ENCODE results near the gene NOX3.
"Not testable (repeated sequence)": the region's sequence is repeated elsewhere in the genome, so short reads cannot be mapped to it uniquely, and the experiment has no call there.

The NOX3 gene

DNA sequence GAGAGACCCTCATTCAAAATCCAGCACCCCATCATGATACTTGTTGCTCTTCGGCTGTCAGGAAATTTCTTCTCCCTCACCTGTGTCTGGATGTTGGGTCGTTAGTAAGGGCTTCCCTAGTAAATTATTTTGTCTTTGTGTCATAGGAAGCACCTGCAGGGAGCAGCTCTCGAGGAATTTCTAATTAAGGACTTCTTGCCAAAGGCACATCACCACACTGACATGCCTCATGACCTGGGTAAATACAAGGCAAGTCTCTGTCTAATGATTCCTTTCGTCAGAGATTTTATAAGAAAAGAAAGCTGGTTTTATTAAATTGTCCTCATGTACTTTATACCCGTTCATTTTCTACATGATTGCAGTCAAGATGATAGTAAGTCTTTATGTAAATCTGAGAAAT is at the start of gene NOX3:
Gene NOX3, minus strand, starts transcription at position 74 of the 400 bp plus-strand sequence. Its CDS starts 39 bp downstream, at position 35.
- DNase-seq (ENCODE audit: low read depth in 2 of 2, low spot score in 1 of 2) = no peak

- no peak for DNase-seq (ENCODE audit: low read depth in 2 of 2, low spot score in 1 of 2)
Observed at GRCh38 chr6:155504848-155505607, 49.4 kb upstream of the NOX3 start.

DNA sequence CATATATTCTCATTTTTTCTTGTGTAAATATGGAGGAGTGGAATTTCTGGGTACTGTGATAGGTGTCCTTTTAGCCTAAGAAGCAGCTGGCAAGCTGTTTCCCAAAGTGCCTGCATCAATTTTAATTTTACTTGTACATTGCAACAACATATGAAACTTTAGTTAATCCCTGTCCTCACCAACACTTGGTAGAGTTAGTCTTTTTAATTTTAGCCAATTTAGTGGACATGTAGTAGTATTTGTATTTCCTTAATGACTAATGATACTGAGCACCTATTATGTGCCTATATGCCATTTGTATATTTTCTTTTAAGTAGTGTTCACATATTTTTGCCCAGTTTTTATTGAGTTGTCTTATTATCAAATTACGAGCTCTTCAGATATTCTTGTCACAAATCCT is 46.8 kb upstream of the NOX3 start:
- no peak for DNase-seq (ENCODE audit: low read depth in 2 of 2, low spot score in 1 of 2)

DNA sequence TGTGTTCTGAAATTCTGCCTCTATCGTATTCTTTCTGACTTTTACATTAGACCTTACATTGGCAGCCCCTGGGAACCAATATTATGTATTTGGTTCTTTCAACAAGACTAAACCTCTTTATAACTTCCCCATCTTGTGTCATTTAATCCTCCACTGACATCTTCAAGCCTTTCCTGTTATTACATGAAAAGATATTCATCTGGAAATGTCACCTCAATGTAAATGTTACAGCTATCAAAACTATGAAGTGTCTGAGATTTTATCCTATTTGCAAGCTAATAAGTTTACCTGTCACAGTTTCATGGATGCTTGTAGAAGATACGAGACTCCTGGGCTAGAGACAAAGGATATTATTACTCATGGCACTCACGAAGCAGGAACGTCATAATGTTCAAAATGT is 43.9 kb upstream of the NOX3 start:
- DNase-seq (ENCODE audit: low read depth in 2 of 2, low spot score in 1 of 2) = no peak

GRCh38 chr6:155498370-155498769 is 42.7 kb upstream of the NOX3 start:
- DNase-seq (ENCODE audit: low read depth in 2 of 2, low spot score in 1 of 2) = no peak

GRCh38 chr6:155497273-155497672 is 41.6 kb upstream of the NOX3 start:
- no peak for DNase-seq (ENCODE audit: low read depth in 2 of 2, low spot score in 1 of 2)

DNA sequence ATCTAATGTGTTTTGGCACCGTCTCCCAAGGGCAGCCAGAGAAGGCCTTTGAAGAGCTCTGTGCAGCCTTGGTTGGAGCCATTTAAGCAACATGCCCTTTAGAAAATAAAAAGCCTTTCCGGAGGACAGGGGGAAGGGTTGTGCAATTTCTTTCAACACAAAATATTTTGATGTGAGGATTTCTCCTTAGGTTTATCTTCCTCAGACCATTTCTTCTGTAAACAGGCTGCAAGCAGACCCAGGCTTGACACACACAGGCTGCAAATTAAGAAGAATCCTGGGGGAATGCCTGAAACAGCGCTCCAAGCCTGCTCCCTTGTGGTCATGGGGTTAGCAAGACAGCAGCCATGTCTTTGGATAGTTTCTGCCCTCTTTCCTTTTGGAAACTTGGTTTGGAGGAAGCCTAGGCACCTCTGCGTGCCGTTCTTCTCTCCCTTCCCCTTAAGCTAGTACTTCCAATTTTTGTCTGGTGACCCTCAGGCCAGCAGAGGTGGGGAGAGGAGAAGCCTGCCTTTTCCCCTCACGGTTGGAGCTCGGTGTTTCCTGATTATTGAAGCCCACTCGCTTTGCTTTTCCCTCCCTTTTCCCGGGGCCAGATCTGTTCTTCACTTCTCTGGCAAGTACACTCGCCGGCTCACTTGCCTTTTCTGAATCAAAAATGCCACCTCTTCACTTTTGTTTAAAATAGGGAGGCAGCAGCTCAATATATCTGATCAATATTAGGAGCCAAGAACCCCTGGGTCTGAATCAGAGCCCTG is 39.6 kb upstream of the NOX3 start:
- DNase-seq (ENCODE audit: low read depth in 2 of 2, low spot score in 1 of 2) = no peak

DNA sequence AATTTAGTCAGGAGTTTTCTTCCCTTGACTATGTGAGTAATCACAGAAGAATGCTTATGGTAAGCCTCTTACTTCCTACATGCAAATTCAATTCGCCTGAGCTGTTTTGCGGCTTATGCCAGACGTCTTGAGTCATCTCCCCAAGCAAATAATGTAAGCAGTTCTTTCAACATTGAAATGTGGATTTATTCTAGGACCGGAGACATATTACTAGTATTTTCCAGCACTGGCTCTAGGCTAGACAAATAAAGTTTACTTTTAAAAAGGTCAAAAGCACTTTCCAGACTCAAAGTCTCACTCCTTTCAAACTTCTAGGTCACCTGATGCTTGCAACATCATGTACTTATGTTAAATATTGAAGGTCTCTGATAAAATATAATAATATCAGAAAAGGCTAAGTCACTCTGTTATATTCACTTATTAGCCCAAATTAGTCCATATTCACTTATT is 38.1 kb upstream of the NOX3 start:
- DNase-seq (ENCODE audit: low read depth in 2 of 2, low spot score in 1 of 2) = no peak

- DNase-seq (ENCODE audit: low read depth in 2 of 2, low spot score in 1 of 2) = no peak
Observed at GRCh38 chr6:155493026-155493693, 37.5 kb upstream of the NOX3 start.

- no peak for DNase-seq (ENCODE audit: low read depth in 2 of 2, low spot score in 1 of 2)
Observed at GRCh38 chr6:155492061-155492735, 36.6 kb upstream of the NOX3 start.

GRCh38 chr6:155491421-155491820 is 35.8 kb upstream of the NOX3 start:
- DNase-seq (ENCODE audit: low read depth in 2 of 2, low spot score in 1 of 2) = no peak

DNA sequence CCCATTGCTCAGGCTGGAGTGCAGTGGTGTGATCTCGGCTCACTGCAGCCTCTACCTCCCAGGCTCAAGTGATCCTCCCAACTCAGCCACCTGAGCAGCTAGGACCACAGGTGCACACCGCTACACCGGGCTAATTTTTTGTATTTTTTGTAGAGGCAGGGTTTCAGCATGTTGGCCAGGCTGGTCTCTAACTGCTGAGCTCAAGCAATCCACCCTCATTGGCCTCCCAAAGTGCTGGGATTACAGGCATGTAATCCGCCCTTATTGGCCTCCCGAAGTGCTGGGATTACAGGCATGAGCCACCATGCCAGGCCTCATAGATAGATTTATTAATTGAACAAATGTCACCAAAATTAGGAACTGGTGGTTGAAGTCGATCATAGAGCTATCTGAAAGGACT is 32.6 kb upstream of the NOX3 start:
- DNase-seq (ENCODE audit: low read depth in 2 of 2, low spot score in 1 of 2) = not testable (repeated sequence)

DNA sequence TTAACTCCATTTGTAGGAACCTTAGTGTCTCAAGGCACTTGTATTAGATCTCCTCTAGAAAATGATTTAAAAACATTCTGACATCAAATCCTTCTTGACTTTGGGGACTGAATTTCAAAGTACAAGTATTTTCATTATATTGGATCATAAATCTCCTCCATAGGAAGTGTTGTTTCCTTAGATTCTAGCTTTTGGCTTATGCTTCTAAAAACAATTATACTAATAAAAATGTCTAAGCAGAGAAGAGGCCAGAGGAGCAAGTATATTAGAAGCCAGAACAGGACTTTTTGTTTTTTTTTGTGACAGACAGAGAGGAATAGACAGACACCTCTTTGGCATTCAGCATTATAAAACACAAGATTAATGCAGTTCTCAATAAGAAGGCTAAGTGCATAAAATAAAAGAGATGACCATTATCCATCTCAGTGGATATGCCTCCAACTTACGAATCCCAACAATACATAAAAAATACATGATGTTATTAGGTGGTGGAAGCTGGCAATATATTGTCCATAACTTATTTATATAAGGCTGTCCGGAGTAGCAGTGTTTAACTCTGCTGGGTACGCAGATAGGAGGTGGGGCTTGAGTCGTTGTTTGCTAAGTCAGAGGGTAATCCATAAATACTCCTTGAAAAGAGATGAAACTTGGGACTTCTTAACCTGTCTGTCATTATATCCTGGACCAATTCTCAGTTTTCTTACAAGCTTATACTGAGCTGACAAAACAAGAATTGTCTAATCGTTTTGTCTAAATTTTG is 31.9 kb upstream of the NOX3 start:
- DNase-seq (ENCODE audit: low read depth in 2 of 2, low spot score in 1 of 2) = no peak

- DNase-seq (ENCODE audit: low read depth in 2 of 2, low spot score in 1 of 2) = no peak
Observed at GRCh38 chr6:155486721-155487294, 31.2 kb upstream of the NOX3 start.

DNA sequence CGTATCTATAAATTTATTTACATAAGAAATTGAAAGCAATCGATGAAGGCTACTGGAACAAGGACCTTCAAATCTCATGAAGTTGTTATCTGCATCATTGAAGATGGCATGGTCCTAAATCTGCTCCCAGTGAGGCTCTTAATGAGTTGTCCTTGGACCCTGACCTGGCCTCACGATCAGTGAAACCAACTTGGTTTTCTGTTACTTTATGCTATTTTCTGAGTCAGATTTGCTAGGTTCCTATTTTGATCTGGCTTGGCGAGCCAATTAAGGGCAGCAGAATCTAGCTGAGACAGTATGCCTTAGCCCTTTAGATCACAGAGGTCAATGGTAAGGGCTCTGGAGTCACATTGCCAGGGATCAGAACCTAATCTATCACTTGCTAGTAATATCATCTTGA is 30.1 kb upstream of the NOX3 start:
- DNase-seq (ENCODE audit: low read depth in 2 of 2, low spot score in 1 of 2) = no peak

GRCh38 chr6:155483858-155484257 is 28.2 kb upstream of the NOX3 start:
- DNase-seq (ENCODE audit: low read depth in 2 of 2, low spot score in 1 of 2) = no peak

- DNase-seq (ENCODE audit: low read depth in 2 of 2, low spot score in 1 of 2) = no peak
Observed at GRCh38 chr6:155481215-155481614, 25.6 kb upstream of the NOX3 start.

DNA sequence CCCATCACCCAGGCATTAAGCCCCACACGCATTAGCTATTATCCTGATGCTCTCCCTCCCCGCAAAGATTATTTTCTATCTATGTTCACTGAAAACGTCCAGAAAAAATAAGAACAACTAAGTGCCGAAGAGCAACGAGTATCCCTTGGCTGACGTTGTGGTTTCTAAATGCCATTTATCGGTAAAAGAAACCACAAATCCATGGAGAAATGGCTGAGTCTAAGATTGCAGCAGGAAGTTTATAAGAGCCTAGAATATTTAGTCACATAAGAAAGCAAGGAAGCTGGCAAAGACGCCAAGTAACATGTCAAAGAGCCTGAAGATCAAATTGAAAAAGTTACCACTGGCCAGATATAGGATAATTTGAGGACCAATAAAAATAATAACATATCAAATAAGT is 18.1 kb upstream of the NOX3 start:
- DNase-seq (ENCODE audit: low read depth in 2 of 2, low spot score in 1 of 2) = no peak

GRCh38 chr6:155472886-155473285 is 17.2 kb upstream of the NOX3 start:
- no peak for DNase-seq (ENCODE audit: low read depth in 2 of 2, low spot score in 1 of 2)

- not testable (repeated sequence) for DNase-seq (ENCODE audit: low read depth in 2 of 2, low spot score in 1 of 2)
Observed at GRCh38 chr6:155470979-155471616, 15.5 kb upstream of the NOX3 start.

Measured in stimulated activated CD8-positive, alpha-beta memory T cell treated with anti-CD3 and anti-CD28 coated beads, Interleukin-4, amount 100 ng/mL, for 4 hours (primary cell).